ENCODE data around the gene HERPUD1. TPM values are rescaled to one million over a fixed set of nuclear protein-coding genes. Genes with fewer than 3 reads are reported as not detected.

Gene HERPUD1
- total and polyA plus RNA-seq, 4 donors, result 57.8 to 219 (median 118) TPM

DNA sequence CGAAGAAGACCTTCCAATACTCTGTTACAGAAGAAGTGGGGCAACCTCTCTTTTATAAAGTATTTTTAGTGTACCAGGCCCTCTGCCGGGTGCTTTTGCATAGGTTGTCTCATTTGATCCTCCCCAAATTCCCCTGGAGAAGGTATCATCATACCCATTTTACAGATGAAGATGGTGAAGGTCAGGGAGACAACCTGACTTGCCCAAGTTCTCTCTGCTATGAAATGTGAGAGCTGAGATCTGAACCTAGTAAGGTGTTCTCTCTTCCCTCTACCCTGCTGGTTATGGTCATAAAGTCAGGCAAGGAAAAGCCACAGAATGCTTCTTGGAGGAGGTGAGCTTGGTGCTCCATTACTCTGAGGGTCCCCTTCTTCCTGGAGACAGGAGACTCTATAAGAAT lies 28.1 kb upstream of the HERPUD1 start:
- no peak for DNase-seq (ENCODE audit: low spot score)
- Histone ChIP-seq H3K36me3 (ENCODE audit: control insufficient read depth in 4 of 4, insufficient read depth in 3 of 4, low read depth in 1 of 4, low read length in 3 of 4) (no peaks in the 10 kb centered on the region), H3K9ac (ENCODE audit: low read depth in 1 of 2, low read length in 2 of 2) (no peak overlapping the region), H3K27ac (ENCODE audit: low read depth in 1 of 2, low read length in 2 of 2) (no peak overlapping the region), H3K27me3 (ENCODE audit: control insufficient read depth in 4 of 4, insufficient read depth in 4 of 4, low read length in 3 of 4) (peaks cover 0 to 2% (median 0%) of the 10 kb centered on the region in 4 donors), H3K4me3 (ENCODE audit: low read depth in 1 of 3, low read length in 3 of 3) (no peak overlapping the region), H3K4me1 (ENCODE audit: control insufficient read depth in 4 of 4, insufficient read depth in 4 of 4, low read length in 3 of 4) (no peaks in the 10 kb centered on the region), H3K9me3 (ENCODE audit: control insufficient read depth in 4 of 4, low read length in 3 of 4) (no peaks in the 10 kb centered on the region)
- no peak for TF ChIP-seq NR2F2 (IDR thresholded peaks at IDR 0.05)
- no peak for TF ChIP-seq HNF4A (conservative IDR thresholded peaks at IDR 0.05)
- TF ChIP-seq, protein P1, sequence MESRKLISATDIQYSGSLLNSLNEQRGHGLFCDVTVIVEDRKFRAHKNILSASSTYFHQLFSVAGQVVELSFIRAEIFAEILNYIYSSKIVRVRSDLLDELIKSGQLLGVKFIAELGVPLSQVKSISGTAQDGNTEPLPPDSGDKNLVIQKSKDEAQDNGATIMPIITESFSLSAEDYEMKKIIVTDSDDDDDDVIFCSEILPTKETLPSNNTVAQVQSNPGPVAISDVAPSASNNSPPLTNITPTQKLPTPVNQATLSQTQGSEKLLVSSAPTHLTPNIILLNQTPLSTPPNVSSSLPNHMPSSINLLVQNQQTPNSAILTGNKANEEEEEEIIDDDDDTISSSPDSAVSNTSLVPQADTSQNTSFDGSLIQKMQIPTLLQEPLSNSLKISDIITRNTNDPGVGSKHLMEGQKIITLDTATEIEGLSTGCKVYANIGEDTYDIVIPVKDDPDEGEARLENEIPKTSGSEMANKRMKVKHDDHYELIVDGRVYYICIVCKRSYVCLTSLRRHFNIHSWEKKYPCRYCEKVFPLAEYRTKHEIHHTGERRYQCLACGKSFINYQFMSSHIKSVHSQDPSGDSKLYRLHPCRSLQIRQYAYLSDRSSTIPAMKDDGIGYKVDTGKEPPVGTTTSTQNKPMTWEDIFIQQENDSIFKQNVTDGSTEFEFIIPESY (IDR thresholded peaks at IDR 0.05), result no peak
- TF ChIP-seq EGR1 (IDR thresholded peaks at IDR 0.05; ENCODE audit: low read depth in 2 of 2), result no peak
- TF ChIP-seq HNF4G (IDR thresholded peaks at IDR 0.05), result no peak
- TF ChIP-seq, protein P2, sequence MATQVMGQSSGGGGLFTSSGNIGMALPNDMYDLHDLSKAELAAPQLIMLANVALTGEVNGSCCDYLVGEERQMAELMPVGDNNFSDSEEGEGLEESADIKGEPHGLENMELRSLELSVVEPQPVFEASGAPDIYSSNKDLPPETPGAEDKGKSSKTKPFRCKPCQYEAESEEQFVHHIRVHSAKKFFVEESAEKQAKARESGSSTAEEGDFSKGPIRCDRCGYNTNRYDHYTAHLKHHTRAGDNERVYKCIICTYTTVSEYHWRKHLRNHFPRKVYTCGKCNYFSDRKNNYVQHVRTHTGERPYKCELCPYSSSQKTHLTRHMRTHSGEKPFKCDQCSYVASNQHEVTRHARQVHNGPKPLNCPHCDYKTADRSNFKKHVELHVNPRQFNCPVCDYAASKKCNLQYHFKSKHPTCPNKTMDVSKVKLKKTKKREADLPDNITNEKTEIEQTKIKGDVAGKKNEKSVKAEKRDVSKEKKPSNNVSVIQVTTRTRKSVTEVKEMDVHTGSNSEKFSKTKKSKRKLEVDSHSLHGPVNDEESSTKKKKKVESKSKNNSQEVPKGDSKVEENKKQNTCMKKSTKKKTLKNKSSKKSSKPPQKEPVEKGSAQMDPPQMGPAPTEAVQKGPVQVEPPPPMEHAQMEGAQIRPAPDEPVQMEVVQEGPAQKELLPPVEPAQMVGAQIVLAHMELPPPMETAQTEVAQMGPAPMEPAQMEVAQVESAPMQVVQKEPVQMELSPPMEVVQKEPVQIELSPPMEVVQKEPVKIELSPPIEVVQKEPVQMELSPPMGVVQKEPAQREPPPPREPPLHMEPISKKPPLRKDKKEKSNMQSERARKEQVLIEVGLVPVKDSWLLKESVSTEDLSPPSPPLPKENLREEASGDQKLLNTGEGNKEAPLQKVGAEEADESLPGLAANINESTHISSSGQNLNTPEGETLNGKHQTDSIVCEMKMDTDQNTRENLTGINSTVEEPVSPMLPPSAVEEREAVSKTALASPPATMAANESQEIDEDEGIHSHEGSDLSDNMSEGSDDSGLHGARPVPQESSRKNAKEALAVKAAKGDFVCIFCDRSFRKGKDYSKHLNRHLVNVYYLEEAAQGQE (IDR thresholded peaks at IDR 0.05), result no peak
- TF ChIP-seq FOXA2 (IDR thresholded peaks at IDR 0.05), result no peak
- TF ChIP-seq RAD21 (IDR thresholded peaks at IDR 0.05), result no peak
- 94% methylated on average over 2 of the region's 2 CpGs for WGBS

DNA sequence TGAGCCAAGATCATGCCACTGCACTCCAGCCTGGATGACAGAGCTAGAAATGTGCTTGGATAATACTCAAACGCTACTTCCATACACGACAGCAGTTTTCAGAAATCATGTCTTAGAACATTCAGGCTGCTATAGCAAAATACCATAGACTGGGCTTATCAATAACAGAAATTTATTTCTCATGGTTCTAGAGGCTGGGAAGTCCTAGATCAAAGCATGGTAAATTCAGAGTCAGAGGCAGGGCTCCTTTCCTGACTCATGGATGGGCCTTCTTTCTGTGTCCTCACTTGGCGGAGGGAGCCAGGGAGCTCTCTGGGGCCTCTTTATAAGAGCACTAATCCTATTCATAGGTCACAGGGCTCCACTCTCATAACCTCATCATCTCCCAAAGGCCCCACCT lies 24.5 kb upstream of the HERPUD1 start:
- Histone ChIP-seq H3K27ac (ENCODE audit: low read depth in 1 of 2, low read length in 2 of 2) (no peak overlapping the region), H3K4me3 (ENCODE audit: low read depth in 1 of 3, low read length in 3 of 3) (no peak overlapping the region), H3K4me1 (ENCODE audit: control insufficient read depth in 4 of 4, insufficient read depth in 4 of 4, low read length in 3 of 4) (peaks cover 0 to 2% (median 0%) of the 10 kb centered on the region in 4 donors), H3K27me3 (ENCODE audit: control insufficient read depth in 4 of 4, insufficient read depth in 4 of 4, low read length in 3 of 4) (no peaks in the 10 kb centered on the region), H3K9me3 (ENCODE audit: control insufficient read depth in 4 of 4, low read length in 3 of 4) (no peaks in the 10 kb centered on the region), H3K36me3 (ENCODE audit: control insufficient read depth in 4 of 4, insufficient read depth in 3 of 4, low read depth in 1 of 4, low read length in 3 of 4) (no peaks in the 10 kb centered on the region), H3K9ac (ENCODE audit: low read depth in 1 of 2, low read length in 2 of 2) (no peak overlapping the region)
- 97% methylated on average over 3 of the region's 3 CpGs for WGBS
- no peak for DNase-seq (ENCODE audit: low spot score)
- TF ChIP-seq HNF4A (conservative IDR thresholded peaks at IDR 0.05) (no peak), GABPA (IDR thresholded peaks at IDR 0.05 in 1 of 2, conservative IDR thresholded peaks at IDR 0.05 in 1 of 2) (no peak), YY1 (IDR thresholded peaks at IDR 0.05) (no peak), RAD21 (IDR thresholded peaks at IDR 0.05) (no peak), SP1 (IDR thresholded peaks at IDR 0.05) (no peak), TAF1 (conservative IDR thresholded peaks at IDR 0.05) (no peak), FOXA2 (IDR thresholded peaks at IDR 0.05) (no peak), EGR1 (IDR thresholded peaks at IDR 0.05; ENCODE audit: low read depth in 2 of 2) (no peak), FOXA1 (IDR thresholded peaks at IDR 0.05) (no peak), JUND (IDR thresholded peaks at IDR 0.05) (no peak), NR2F2 (IDR thresholded peaks at IDR 0.05) (no peak), RXRA (IDR thresholded peaks at IDR 0.05) (no peak), HNF4G (IDR thresholded peaks at IDR 0.05) (no peak)
- TF ChIP-seq, protein P3, sequence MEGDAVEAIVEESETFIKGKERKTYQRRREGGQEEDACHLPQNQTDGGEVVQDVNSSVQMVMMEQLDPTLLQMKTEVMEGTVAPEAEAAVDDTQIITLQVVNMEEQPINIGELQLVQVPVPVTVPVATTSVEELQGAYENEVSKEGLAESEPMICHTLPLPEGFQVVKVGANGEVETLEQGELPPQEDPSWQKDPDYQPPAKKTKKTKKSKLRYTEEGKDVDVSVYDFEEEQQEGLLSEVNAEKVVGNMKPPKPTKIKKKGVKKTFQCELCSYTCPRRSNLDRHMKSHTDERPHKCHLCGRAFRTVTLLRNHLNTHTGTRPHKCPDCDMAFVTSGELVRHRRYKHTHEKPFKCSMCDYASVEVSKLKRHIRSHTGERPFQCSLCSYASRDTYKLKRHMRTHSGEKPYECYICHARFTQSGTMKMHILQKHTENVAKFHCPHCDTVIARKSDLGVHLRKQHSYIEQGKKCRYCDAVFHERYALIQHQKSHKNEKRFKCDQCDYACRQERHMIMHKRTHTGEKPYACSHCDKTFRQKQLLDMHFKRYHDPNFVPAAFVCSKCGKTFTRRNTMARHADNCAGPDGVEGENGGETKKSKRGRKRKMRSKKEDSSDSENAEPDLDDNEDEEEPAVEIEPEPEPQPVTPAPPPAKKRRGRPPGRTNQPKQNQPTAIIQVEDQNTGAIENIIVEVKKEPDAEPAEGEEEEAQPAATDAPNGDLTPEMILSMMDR (IDR thresholded peaks at IDR 0.05; ENCODE audit: low read depth, low read length, missing input control), result no peak
- TF ChIP-seq, protein P1 (IDR thresholded peaks at IDR 0.05), result no peak
- TF ChIP-seq, protein P4, sequence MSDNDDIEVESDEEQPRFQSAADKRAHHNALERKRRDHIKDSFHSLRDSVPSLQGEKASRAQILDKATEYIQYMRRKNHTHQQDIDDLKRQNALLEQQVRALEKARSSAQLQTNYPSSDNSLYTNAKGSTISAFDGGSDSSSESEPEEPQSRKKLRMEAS (IDR thresholded peaks at IDR 0.05), result no peak
- TF ChIP-seq, protein P5, sequence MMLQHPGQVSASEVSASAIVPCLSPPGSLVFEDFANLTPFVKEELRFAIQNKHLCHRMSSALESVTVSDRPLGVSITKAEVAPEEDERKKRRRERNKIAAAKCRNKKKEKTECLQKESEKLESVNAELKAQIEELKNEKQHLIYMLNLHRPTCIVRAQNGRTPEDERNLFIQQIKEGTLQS (IDR thresholded peaks at IDR 0.05), result no peak
- TF ChIP-seq, protein P2 (IDR thresholded peaks at IDR 0.05), result no peak
